ENCODE measurements around the gene ACSBG1.
A peak's percentile ranks its signal among the peaks of the same experiment; 100 is the strongest.

The ACSBG1 gene

GRCh38 chr15:78234515-78235040 is at the start of gene ACSBG1:
TSS of gene ACSBG1 (minus strand) at chr15:78234565. CDS start at chr15:78234501, 64 bp downstream.
- DNase-seq: no peak

- DNase-seq: no peak
Observed at GRCh38 chr15:78282324-78282723, 48.0 kb upstream of the ACSBG1 start.

- no peak for DNase-seq
Observed at GRCh38 chr15:78280319-78281072, 46.1 kb upstream of the ACSBG1 start.

DNA sequence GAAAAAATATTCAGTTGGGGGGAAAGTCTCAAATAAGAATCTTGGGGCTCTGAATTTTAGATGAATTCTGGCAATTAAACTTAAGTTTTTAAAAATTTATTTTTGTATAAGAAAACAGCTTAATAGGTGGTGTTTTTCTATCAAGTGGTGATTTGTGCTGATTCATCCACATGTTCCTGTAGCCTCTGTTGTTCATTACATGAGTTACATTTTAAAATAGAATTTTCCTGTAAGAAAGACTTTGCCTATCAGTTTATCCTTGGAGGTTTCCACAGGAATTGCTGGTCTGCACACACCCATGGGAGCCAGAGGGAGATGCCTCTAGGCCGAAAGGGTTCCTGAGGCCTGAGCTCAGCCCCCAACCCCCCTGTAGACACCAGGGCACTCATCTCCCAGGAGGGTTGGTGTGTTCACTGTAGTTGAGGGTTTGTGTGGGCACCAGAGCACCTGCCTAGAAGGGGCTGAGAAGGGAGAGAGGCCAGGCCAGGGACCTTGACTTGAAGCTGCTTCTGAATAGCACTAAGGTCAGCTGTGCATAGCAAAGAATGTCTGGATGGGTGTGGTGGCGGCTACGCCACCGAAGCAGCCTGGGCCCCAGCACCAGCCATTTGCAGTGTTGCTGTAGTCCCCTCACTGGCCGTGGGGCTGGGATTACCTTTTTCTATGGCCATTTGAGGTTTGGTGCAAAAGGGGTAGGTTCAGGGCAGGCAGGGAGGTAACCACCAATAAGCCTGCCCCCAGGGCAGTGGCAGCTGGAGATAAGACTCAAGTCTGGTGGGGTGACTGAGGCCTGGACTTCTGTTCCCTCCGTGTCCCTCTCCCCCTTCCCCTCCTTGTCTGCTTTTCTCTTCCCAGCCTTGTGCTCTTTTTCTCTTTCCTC is 41.9 kb upstream of the ACSBG1 start:
- no peak for DNase-seq

GRCh38 chr15:78274994-78275393 is 40.6 kb upstream of the ACSBG1 start:
- DNase-seq: no peak

DNA sequence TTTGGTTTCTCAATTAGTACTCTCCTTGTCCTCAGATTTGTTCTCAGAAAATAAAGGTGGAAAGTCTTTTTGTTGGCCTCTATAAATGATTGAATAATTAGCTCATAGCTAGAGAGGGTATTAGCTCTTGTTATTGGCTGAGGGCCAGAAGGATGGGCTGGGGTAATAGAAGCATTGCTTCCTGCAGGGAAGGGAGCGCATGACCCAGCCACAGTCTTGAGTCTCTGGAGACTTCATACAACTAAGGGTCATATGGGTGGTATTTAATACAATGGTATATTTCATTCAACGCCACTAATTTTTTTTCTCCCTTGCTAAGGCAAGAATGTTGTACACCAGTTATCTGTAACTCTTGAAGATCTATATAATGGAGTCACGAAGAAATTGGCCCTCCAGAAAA is 38.4 kb upstream of the ACSBG1 start:
- DNase-seq: peak in 1 of 2 experiments; percentile 49

- no peak for DNase-seq
Observed at GRCh38 chr15:78272316-78272715, 38.0 kb upstream of the ACSBG1 start.

GRCh38 chr15:78266806-78267205 is 32.4 kb upstream of the ACSBG1 start:
- no peak for DNase-seq

DNA sequence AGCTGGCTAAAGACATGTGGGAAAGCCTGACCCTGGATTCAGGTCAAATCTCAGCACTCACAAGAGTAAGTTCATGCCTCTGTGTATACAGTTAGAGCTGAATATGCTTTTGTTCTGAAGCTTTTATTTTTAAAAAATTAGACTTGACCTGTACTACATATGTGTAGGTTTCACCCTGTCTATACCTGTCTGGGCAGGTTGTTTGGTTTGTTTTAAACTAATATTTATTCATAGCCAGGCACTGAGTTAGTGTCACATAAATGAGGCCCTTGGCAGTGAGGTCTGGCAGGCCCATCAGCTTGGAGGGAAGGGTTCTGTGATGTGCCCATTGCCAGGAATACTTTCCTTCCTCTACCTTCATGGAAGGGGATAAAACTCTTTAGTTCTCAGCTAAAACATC is 31.9 kb upstream of the ACSBG1 start:
- no peak for DNase-seq

- DNase-seq: no peak
Observed at GRCh38 chr15:78265752-78266224, 31.4 kb upstream of the ACSBG1 start.

DNA sequence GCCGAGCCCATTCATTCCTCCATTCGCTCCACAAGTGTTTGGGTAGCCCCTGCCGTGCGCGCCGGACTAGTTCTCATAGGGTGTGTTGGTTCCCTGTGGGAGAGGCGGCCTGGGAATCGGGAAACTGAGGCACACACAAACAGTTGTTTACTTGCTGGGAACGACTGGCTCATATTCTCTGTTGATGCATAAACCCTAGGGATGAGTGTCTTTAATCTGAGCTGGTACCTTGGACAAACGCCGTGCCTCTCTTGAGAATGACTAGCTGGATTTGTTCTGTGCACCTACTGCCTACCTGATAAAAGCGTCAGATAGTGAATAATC is 30.7 kb upstream of the ACSBG1 start:
- no peak for DNase-seq

GRCh38 chr15:78264304-78265136 is 30.2 kb upstream of the ACSBG1 start, which contains the start of gene DNAJA4:
TSS of gene DNAJA4 (plus strand) at chr15:78264562. CDS start at chr15:78264764, 202 bp downstream.
- DNase-seq: no peak

DNA sequence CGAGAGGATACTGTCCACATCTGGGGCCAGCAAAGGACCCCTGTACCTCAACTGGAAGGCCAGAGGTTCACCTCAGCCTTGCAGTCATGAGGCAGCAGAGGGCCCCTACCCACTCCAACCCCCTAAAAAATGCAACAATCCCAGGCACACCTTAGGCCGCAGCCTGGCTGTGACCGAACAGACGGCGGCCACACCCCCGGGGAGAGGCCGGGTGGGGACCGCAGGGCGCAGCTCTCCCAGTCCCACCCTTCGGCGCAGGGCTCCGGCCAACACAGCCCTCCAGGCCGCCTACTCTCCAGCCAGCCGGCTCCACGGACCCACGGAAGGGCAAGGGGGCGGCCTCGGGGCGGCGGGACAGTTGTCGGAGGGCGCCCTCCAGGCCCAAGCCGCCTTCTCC is 29.5 kb upstream of the ACSBG1 start:
- no peak for DNase-seq

DNA sequence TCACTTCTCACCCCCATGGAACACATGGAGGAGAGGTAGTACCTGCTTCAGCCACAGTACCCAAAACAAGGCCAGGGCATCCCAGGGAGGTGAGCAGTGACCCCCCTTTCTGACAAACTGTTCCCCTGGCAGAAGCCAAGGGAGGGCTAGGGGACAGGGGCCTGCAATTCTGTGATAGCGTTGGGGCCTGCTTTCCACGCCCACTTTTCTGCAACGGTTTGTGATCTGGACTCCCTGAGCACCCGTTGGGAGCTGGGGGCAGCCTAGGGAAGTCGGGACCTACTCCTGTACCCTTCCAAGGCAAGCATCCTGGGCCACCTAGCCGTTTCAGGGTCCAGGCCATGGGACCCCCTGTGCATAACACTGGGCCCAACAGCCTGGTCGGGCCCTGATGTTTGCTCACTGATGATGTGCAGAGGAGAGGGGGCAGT is 29.0 kb upstream of the ACSBG1 start:
- no peak for DNase-seq

DNA sequence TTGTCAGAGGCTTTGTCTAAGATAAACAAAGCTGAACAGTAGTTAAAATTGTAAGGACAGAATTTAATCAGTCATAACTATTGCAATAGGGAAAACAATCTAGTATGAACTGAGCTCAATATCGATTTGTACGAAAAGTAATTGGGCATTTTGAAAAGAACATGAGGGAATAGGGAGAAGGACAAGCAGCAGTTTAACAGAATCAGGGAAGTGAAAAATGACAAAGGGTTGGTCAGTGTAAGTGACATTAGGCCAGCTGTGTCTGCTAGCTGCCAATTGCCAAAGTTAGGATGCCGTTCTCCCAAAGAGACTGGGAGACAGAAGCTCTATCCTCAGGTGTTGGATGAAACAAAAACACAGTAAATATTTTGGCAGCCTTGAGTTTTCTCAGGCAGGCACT is 26.7 kb upstream of the ACSBG1 start:
- DNase-seq: no peak

DNA sequence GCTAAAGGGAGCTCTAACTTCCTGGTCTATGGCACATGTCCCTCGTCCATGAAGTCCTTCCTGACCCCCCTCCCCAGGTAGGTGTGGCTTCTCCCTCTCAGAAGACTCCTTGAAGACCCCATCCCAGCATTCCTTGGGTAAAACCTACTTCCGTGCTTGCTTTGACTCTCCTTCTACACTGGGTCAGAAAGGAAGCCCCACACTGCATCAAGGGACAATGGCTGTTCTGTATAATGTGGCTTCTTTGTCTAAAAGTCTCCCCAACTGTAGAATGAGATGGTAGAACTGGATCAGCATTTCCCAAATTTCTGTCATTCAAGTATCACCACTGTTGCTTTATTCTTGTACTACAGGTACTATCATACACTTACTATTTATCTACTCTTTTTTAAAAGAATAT is 26.1 kb upstream of the ACSBG1 start:
- DNase-seq: no peak

DNA sequence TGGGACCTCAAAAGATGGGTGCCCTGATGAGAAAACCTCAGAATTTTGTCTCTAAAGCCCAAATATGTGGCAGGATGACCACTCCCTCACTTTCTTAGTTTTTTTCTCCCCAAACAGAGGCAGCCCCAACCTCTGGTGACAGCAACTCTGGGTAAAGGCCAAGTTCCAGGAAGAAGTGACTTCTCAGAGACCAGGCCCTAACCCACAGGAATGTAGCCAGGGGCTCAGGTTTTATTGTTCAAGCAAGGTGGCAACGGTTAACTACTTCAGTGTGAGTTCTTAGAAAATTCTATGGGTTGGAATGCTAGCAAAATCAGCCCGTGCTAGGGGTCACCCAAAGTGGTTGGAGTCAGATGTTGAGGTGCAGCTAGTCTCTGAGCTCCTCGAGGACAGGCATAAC is 24.9 kb upstream of the ACSBG1 start:
- DNase-seq: no peak

- no peak for DNase-seq
Observed at GRCh38 chr15:78257681-78258080, 23.3 kb upstream of the ACSBG1 start.

DNA sequence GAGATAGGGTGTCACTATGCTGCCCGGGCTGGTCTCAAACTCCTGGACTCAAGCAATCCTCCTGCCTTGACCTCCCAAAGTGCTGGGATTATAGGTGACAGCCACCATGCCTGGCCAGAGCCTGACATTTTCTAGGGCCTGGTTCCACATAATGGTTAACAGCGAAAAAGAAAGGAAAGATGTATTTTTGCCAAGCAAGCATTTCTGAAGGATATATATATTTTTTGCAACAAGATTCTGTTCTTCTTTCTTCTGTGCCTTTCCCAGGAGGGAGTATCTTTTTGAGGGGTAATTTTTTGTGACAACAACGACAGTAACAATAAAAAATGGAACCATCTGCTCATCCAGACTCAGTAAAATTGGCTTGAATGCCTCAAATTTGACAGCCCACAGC is 21.7 kb upstream of the ACSBG1 start:
- DNase-seq: no peak

DNA sequence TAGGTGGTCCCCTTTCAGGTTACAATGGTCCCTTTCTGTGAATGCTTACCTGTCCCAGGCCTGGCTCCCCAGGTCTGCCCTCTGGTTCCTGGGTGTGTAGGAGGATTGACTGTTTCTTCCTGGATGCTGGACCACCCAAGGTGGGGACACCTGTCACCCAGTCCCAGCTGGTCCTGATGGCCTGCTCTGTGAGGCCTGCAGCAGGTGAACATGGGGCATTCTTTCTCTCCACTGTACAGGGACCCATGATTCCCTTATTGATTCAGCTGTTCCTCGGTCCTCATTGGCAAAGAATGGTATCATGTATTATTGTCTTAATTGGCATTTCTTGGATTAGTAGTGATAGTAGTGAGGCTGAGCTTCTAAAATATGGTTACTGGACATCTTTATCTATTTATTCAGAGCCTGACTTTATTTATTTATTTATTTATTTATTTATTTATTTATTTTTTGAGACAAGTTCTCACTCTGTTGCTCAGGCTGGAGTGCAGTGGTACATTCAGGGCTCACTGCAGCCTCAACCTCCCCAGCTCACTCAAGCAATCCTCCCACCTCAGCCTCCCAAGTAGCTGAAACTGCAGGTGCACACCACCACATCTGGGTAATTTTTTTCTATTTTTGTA is 21.2 kb upstream of the ACSBG1 start:
- no peak for DNase-seq

DNA sequence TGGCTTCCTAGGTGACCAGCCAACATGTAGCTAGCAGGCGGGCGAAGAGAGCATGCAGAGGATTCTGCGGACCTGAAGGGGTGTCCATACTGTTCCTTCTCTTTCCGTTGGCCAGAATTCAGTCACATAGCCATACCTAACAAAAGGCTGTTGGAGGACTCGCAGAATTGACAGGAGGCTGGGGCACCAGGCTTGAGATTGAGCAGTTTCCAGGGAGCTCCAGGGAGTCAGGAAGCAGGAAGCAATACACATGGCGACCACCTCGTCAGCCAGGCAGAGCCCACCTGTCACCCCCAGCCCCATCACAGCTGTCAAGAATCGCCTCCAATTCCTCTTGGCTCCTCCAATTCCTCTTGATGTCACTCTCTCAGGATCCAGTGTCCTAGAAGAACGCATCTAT is 16.8 kb upstream of the ACSBG1 start:
- no peak for DNase-seq

DNA sequence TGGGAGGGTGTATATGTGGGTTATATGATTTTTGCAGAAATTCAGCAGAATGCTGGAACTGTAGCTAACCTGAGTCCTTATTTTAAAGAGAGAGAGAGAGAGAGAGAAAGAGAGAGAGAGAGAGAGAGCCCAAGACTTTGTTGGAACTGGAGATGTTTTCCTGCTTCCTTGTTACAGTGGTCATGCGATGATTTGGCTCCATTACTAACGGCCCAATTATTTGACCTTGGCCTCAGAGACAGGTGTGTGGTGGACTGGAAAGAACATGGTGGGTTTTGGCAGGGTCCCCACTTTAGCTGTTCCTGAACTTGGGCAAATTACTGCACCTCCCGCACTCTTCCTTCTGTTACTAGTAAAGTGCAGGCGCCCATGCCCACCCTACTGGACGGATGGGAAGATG is 14.8 kb upstream of the ACSBG1 start:
- DNase-seq: no peak
